ENCODE measurements around the gene DMRTC2.

DNA sequence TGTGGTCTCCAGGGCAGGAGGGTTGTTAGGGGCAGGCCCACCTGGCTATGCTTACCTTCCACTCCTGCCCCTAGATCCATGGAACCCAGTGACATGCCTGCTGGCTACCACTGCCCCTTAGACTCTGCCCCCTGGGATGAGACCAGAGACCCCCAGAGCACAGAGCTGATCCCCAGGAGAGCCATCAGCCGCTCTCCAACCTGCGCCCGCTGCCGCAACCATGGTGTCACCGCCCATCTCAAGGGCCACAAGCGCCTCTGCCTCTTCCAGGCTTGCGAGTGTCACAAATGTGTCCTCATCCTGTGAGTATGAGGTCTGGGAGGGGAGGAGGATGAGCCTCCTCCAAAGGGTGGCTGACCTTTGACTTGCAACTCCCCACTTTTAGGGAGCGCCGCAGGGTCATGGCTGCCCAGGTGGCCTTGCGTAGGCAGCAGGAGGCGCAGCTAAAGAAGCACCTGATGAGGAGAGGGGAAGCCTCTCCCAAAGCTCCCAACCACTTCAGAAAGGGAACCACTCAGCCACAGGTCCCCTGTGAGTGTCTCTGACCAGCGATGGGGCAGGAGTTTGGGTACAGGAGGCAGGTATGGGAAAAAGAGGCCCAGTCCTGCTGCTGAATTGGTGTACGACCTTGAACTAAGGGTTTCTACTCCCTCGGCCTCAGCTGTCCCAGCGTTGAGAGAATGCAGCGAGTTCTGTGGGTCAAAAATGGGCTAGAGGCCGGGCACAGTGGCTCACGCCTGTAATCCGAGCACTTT is 2.7 kb downstream of the DMRTC2 start:
- no peak for TF ChIP-seq TEAD4 (IDR thresholded peaks at IDR 0.05; ENCODE audit: borderline replicate concordance, insufficient read depth)
- TF ChIP-seq TAF1 (IDR thresholded peaks at IDR 0.05; ENCODE audit: borderline replicate concordance, low read depth, low read length): no peak
- TF ChIP-seq, protein P1, sequence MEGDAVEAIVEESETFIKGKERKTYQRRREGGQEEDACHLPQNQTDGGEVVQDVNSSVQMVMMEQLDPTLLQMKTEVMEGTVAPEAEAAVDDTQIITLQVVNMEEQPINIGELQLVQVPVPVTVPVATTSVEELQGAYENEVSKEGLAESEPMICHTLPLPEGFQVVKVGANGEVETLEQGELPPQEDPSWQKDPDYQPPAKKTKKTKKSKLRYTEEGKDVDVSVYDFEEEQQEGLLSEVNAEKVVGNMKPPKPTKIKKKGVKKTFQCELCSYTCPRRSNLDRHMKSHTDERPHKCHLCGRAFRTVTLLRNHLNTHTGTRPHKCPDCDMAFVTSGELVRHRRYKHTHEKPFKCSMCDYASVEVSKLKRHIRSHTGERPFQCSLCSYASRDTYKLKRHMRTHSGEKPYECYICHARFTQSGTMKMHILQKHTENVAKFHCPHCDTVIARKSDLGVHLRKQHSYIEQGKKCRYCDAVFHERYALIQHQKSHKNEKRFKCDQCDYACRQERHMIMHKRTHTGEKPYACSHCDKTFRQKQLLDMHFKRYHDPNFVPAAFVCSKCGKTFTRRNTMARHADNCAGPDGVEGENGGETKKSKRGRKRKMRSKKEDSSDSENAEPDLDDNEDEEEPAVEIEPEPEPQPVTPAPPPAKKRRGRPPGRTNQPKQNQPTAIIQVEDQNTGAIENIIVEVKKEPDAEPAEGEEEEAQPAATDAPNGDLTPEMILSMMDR (IDR thresholded peaks at IDR 0.05): no peak
- TF ChIP-seq EP300 (IDR thresholded peaks at IDR 0.05; ENCODE audit: borderline replicate concordance in 1 of 2, low read depth in 1 of 2, low read length in 1 of 2): no peak
- TF ChIP-seq JUND (IDR thresholded peaks at IDR 0.05): no peak
- TF ChIP-seq CHD2 (IDR thresholded peaks at IDR 0.05; ENCODE audit: low read length, partially characterized antibody): no peak
- TF ChIP-seq POLR2AphosphoS5 (IDR thresholded peaks at IDR 0.05; ENCODE audit: low read depth, low read length): no peak
- TF ChIP-seq, protein P2, sequence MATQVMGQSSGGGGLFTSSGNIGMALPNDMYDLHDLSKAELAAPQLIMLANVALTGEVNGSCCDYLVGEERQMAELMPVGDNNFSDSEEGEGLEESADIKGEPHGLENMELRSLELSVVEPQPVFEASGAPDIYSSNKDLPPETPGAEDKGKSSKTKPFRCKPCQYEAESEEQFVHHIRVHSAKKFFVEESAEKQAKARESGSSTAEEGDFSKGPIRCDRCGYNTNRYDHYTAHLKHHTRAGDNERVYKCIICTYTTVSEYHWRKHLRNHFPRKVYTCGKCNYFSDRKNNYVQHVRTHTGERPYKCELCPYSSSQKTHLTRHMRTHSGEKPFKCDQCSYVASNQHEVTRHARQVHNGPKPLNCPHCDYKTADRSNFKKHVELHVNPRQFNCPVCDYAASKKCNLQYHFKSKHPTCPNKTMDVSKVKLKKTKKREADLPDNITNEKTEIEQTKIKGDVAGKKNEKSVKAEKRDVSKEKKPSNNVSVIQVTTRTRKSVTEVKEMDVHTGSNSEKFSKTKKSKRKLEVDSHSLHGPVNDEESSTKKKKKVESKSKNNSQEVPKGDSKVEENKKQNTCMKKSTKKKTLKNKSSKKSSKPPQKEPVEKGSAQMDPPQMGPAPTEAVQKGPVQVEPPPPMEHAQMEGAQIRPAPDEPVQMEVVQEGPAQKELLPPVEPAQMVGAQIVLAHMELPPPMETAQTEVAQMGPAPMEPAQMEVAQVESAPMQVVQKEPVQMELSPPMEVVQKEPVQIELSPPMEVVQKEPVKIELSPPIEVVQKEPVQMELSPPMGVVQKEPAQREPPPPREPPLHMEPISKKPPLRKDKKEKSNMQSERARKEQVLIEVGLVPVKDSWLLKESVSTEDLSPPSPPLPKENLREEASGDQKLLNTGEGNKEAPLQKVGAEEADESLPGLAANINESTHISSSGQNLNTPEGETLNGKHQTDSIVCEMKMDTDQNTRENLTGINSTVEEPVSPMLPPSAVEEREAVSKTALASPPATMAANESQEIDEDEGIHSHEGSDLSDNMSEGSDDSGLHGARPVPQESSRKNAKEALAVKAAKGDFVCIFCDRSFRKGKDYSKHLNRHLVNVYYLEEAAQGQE (IDR thresholded peaks at IDR 0.05; ENCODE audit: low read depth, low read length): no peak
- no peak for TF ChIP-seq RFX5 (IDR thresholded peaks at IDR 0.05; ENCODE audit: low read length)
- TF ChIP-seq RAD21 (IDR thresholded peaks at IDR 0.05; ENCODE audit: low read length): no peak

Data from SK-N-SH (cell line).